Fibroblast of mammary gland (primary cell): ENCODE measurements around the gene SAV1.

Source experiments
- DNase-seq: peaks from one replicate; pipeline ENCODE4 v3.0.0-alpha.2; 2010; ENCODE audit warnings: low read depth
- H3K4me3 ChIP-seq: 2 replicates; pipeline ENCODE4 v1.5.1; 2011; ENCODE audit warnings: low read depth, mild to moderate bottlenecking, low read length, moderate library complexity; ENCODE audit not compliant: control insufficient read depth
- CTCF ChIP-seq: conservative IDR thresholded peaks from 2 replicates; pipeline ENCODE4 v1.5.1; 2011; ENCODE audit warnings: low read depth, low read length, inconsistent platforms; ENCODE audit not compliant: control insufficient read depth, insufficient read depth

SAV1 gene

GRCh38 chr14:50610465-50610864 is 57.6 kb downstream of the SAV1 start:
- H3K4me3 ChIP-seq = no peak overlapping the region
- TF ChIP-seq CTCF = no peak
- DNase-seq = no peak

- TF ChIP-seq CTCF = no peak
- H3K4me3 ChIP-seq = no peak overlapping the region
- peak; percentile 40 for DNase-seq
Observed at GRCh38 chr14:50608302-50608851, 59.7 kb downstream of the SAV1 start.

- TF ChIP-seq CTCF = no peak
- H3K4me3 ChIP-seq = no peak overlapping the region
- DNase-seq = no peak
Observed at GRCh38 chr14:50607761-50608160, 60.3 kb downstream of the SAV1 start.

- no peak overlapping the region for H3K4me3 ChIP-seq
- peak; percentile 84 for DNase-seq
- TF ChIP-seq CTCF = no peak
Observed at GRCh38 chr14:50607181-50607580, 60.9 kb downstream of the SAV1 start.

- DNase-seq = no peak
- TF ChIP-seq CTCF = no peak
- H3K4me3 ChIP-seq = no peak overlapping the region
Observed at GRCh38 chr14:50606468-50606867, 61.6 kb downstream of the SAV1 start.

GRCh38 chr14:50605766-50606165 is 62.3 kb downstream of the SAV1 start:
- no peak for DNase-seq
- H3K4me3 ChIP-seq = no peak overlapping the region
- TF ChIP-seq CTCF = no peak

GRCh38 chr14:50603565-50603964 is 64.5 kb downstream of the SAV1 start:
- DNase-seq = peak; percentile 5
- TF ChIP-seq CTCF = no peak
- no peak overlapping the region for H3K4me3 ChIP-seq
